Endometrial microvascular endothelial cells (primary cell): Measurements from ENCODE around the gene PLEKHO2. TPM values are rescaled to one million over a fixed set of nuclear protein-coding genes. Genes with fewer than 3 reads are reported as not detected.

ENCODE experiments used
- in situ Hi-C: cut with HindIII; loops from 2 replicates; pipeline ENCODE4 v1.10.0; 2017; ENCODE audit warnings: low sequenced_read_pairs, low pct_unique_long_range_greater_than_20kb; ENCODE audit errors: inconsistent ontology term
- total RNA-seq: library from RNA; depleted of rRNA; stranded (reverse); fragments of >200 nt; gene quantifications from one replicate; pipeline ENCODE4 v1.2.3, GENCODE V29; 2015; ENCODE audit errors: inconsistent ontology term

PLEKHO2 gene
- total RNA-seq, 1 donor from 2014 or later, result 28.8 TPM

GRCh38 chr15:64905119-64905831, 63.6 kb downstream of the PLEKHO2 start:
- in situ Hi-C loops, result no loop called here

GRCh38 chr15:64905941-64906340, 64.2 kb downstream of the PLEKHO2 start:
- in situ Hi-C loops, result no loop called here

GRCh38 chr15:64906402-64906801, 64.7 kb downstream of the PLEKHO2 start:
- in situ Hi-C loops, result no loop called here

GRCh38 chr15:64907991-64908390, 66.3 kb downstream of the PLEKHO2 start:
- in situ Hi-C loops, result no loop called here

- in situ Hi-C loops, result no loop called here
Measured at GRCh38 chr15:64909546-64909945, 67.8 kb downstream of the PLEKHO2 start.

GRCh38 chr15:64911311-64912186, 69.8 kb downstream of the PLEKHO2 start, which contains the start of gene ANKDD1A:
Gene ANKDD1A, plus strand, starts transcription at chr15:64911902. Its CDS starts 29 bp downstream, at chr15:64911931.
- in situ Hi-C loops, result no loop called here

GRCh38 chr15:64912379-64913325, 70.9 kb downstream of the PLEKHO2 start:
- in situ Hi-C loops, result no loop called here

GRCh38 chr15:64915518-64916227, 74.0 kb downstream of the PLEKHO2 start:
- in situ Hi-C loops, result no loop called here

- in situ Hi-C loops, result no loop called here
Measured at GRCh38 chr15:64916365-64916764, 74.7 kb downstream of the PLEKHO2 start.

GRCh38 chr15:64917211-64917610, 75.5 kb downstream of the PLEKHO2 start:
- in situ Hi-C loops, result no loop called here

Other genes starting within 250 kb of the PLEKHO2 start
- not detected for gene RBPMS2, start 66.3 kb upstream of the PLEKHO2 start, total RNA-seq
- gene PIF1, start 16.3 kb upstream of the PLEKHO2 start, total RNA-seq, result 25.3 TPM
- 3.2 TPM for gene ANKDD1A, start 70.0 kb downstream of the PLEKHO2 start, total RNA-seq
- gene SPG21, start 148.0 kb downstream of the PLEKHO2 start, total RNA-seq, result 95.1 TPM
- 28.9 TPM for gene MTFMT, start 187.7 kb downstream of the PLEKHO2 start, total RNA-seq
- not detected for gene SLC51B, start 203.5 kb downstream of the PLEKHO2 start, total RNA-seq
- gene RASL12, start 226.1 kb downstream of the PLEKHO2 start, total RNA-seq, result not detected
- gene KBTBD13, start 234.8 kb downstream of the PLEKHO2 start, total RNA-seq, result not detected